ENCODE measurements around the gene ADCY10.
"Not testable (repeated sequence)": the region's sequence is repeated elsewhere in the genome, so short reads cannot be mapped to it uniquely, and the experiment has no call there.

ADCY10 gene

GRCh38 chr1:167882376-167882775 lies 31.6 kb downstream of the ADCY10 start:
- DNase-seq: no peak

- DNase-seq: no peak
These were observed 32.1 kb downstream of the ADCY10 start for GRCh38 chr1:167881786-167882185.

DNA sequence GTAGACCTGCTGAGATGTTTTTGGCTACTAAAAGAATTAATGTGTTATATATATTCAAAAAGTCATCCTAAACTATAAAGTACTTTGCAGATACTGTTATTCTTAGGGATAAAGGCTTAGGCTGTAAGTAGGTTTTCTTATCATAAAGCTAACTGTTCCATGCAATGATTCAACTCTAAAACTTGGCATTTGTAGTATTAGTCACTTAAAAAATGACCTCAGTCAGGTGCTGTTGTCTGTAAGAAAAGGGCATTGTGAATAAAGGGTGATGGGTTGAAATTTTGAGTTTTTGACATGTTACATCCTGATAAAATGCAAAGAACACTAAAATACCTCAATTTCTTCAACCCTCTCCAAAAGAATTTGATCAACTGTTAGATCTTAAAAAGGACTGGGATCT lies 32.9 kb downstream of the ADCY10 start:
- no peak for DNase-seq

- DNase-seq: no peak
These were observed 33.3 kb downstream of the ADCY10 start for GRCh38 chr1:167880580-167881021.

- DNase-seq: no peak
These were observed 34.4 kb downstream of the ADCY10 start for GRCh38 chr1:167879508-167879907.

- no peak for DNase-seq
These were observed 35.4 kb downstream of the ADCY10 start for GRCh38 chr1:167878372-167879160.

DNA sequence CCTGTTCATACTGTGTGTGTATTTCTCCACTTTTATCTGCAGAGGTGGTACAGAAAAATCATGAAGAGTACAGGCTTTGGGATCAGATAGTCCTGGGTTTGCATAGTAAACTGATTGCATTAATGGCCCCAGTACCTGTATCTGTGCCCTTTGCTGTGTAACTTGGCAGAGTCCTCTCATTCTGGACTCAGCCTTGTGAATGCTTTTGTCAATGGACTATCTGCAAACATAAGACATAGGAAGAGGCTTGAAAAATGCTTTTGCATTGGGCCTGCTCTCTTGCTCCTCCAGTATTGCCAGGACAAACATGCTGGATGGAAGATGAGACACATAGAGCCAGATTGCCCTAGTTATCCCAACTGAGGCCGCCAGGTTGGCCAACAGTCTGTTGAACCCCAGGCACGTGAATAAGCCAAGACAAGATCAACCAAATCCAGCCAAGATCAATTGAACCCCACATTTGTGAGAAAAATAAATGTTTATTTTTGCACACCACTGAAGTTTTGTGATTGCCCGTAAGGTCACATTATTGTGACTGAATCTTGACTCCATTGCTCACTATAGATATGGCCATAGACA lies 37.2 kb downstream of the ADCY10 start:
- no peak for DNase-seq

DNA sequence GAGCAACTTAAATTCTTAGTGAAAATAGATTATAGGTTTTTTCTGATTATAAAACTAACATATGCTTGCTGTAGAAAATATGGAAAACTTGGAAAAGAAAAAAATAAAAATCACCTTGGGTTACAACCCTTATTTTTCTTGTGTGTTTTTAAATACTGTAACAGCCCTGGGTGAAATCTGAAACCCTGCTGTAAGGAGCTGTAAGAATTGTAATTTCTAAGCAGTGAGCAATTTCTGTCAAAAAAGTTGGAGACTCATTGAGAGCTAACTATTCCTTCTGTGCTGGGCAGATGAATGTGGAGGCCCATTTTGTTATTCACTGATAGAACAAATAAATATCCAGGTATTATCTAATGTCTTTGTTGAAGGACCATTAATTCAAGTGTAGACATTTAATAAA lies 42.6 kb downstream of the ADCY10 start:
- no peak for DNase-seq

DNA sequence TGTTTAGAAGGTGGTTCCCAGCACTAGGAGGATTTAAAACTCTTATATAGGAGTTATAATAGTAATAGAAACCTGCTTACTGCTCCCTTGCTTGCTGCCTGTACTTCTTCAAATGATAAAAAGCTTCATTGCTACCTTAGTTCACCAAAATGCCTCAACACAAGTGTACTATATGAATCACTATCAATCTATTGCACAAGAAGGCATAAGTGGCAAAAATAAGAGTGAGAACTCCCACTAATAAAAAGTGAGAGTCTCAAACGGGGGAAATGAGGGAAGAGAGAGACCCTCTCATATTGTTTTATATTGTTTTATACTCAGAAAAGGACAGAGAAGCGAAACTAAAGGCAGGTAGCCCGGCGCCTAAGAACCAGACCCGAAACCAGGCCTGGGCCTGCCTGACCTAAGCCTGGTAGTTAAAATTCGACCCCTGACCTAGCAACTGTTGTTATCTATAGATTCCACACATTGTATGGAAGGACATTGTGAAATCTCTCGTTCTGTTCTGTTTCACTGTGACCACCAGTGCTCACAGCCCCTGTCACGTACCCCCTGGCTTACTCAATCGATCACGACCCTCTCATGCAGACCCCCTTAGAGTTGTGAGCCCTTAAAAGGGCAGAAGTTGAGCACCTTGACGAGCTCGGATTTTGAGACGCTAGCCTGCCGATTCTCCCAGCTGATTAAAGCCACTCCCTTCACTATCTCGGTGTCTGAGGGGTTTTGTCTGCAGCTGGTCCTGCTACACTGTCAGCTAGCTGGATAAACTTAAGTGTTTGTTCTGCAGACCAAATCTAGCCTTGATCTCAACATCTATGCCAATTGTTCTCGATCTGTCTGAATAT lies 44.6 kb downstream of the ADCY10 start:
- DNase-seq: not testable (repeated sequence)

- not testable (repeated sequence) for DNase-seq
These were observed 47.1 kb downstream of the ADCY10 start for GRCh38 chr1:167866739-167867414.

DNA sequence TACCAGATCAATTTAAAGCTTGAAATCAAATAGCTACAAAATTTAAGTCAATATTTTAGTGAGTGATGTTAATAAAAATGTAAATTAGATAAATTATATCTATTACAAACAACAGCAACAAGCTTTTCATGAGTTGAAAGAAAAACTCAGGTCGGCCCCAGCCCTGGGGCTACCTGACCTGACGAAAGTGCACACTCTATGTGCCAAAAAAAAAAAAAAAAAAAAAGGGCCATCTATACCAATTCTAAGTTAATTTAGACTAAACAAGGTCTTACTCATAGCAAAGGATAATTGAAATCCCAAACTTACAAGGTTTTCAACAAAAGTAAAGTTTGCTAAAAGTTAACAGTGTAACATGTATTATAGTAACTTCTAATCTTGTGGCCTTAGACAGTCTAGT lies 47.6 kb downstream of the ADCY10 start:
- DNase-seq: not testable (repeated sequence)

- DNase-seq: not testable (repeated sequence)
These were observed 48.1 kb downstream of the ADCY10 start for GRCh38 chr1:167865804-167866308.

- not testable (repeated sequence) for DNase-seq
These were observed 48.7 kb downstream of the ADCY10 start for GRCh38 chr1:167865193-167865592.

DNA sequence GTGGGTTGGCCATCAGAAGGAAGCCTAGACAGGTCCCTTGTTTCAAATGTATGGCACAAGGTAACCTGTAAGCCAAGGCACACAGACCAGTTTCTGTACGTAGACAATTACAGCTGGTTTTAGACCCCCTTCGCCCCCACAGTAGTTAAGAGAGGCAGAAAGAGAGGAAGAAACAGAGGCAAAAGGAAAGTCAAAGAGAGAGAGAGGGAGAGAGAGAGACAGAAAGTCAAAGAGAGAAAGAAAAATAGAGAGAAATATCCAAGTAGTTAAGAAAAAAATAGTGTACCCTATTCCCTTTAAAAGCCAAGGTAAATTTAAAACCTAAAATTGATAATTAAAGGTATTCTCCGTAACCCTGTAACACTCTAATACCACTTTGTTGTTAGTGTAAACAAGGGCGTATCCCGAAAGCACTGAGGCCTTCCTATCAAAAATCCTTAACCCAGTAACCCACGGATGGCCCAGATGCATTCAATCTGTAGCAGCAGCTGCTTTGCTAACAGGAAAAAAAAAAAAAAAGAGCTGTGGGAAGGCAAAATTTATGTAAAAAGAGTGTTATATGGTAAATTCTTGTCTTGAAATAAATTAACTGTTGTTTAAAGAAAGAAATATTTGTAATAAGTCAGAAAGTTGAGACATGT lies 49.4 kb downstream of the ADCY10 start:
- no peak for DNase-seq

GRCh38 chr1:167863921-167864279 lies 50.0 kb downstream of the ADCY10 start:
- no peak for DNase-seq

GRCh38 chr1:167863191-167863920 lies 50.6 kb downstream of the ADCY10 start:
- not testable (repeated sequence) for DNase-seq

DNA sequence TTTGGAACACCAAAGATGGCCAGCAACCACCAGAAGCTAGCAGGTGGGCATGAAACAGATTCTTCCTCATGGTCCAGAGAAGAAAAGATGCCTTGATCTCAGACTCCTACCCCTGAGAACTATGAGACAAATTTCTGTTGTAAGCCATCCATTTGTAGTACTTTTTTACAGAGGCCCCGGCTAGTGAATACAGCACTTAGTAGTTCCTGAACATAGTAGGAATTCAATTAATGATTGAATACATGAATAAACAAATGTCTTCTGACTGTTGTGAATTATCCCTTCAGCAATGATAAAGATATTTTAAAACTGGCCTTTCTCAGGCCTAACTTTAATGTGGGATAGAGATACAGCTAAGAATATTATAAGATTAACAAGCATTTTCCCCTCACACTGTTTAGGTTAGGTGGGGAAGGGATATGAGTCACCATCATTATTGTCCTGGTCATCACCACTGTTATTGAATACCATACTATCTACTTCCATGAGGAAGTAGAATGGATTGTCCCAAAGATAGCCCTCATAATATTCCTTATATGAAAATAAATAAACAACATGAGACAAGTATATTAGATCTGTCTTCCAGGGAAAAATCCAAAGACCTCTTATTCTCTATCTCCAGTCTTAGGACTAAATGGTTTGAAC lies 51.4 kb downstream of the ADCY10 start:
- no peak for DNase-seq

GRCh38 chr1:167861664-167862381 lies 52.1 kb downstream of the ADCY10 start:
- DNase-seq: no peak

DNA sequence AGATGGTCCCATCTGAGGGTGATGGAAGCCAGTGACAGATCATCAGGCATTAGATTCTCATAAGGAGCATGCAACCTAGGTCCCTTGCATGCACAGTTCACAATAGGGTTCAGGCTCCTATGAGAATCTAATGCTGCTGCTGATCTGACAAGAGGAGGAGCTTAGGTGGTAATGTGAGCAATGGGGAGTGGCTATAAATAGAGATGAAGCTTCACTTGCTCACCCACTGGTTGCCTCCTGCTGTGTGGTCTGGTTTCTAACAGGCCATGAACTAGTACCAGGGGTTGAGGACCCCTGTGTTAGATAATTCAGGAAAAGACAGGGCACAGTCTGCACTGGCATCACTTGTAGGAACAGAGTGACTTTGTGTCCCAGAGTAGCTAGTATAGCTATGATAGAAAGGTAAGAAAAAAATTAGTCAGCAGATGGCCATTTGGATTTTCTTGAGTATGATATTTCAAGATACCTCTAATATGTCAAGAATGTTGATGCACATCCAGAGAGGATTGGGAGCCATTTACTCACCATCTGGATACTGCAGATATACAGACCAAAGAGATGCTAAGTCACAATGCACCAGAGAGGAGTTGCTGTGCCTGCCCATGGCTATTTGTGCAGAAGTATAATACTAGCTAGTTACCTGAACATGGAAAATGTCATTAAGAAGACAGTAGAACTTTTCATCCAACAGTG lies 53.6 kb downstream of the ADCY10 start:
- DNase-seq: no peak
